T-helper 22 cell (primary cell): ENCODE data around the gene RAD51B.
"Not testable (repeated sequence)": the region's sequence is repeated elsewhere in the genome, so short reads cannot be mapped to it uniquely, and the experiment has no call there.

ENCODE experiments used
- DNase-seq: peaks from one replicate; pipeline ENCODE4 v3.0.0-alpha.2; 2020; ENCODE audit warnings: low read depth

Gene RAD51B

DNA sequence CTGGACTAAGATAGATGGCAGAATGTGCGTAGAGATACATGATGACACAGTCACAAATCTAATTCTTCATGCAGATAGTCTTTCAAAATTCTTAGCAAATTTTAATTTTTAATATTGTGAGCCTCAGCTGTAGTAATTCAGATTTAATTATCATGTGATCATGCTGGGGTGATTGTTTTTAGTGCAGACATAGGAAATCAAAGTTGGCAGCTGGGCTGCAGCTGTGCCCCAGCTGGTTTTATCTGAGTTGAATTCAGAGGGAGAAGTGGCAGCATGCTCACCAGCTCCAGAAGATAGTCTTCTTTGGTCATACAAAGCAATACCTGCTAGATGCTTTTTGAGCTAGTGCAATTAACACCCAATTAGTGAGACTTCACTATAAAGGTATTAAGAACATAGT is 292.9 kb downstream of the RAD51B start:
- no peak for DNase-seq

DNA sequence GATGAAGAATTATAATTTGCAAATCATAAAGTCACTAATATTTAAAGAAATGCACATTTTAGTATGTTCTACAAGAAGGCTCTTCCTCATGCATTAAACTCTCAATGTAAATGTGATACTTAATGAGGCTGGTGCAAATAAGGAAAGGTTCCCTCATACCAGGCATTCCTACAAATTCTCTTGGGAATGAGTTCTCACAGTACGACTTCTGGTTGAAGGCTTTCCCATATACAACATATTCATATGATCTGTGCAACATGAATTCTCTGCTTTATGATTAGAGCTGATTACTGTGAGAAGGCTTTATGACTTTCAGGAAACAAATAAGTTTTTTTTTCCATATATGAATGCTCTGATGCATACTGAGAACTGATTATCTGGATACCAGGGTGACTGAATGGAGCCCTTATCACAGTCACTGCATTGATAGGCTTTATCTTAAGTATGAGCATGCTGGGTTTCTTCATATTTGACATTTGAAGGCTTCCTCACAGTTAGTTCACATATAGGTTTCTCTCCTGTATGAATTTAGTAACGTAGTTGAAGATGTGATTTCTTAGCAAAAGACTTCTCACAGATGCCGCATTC is 293.9 kb downstream of the RAD51B start:
- no peak for DNase-seq

DNA sequence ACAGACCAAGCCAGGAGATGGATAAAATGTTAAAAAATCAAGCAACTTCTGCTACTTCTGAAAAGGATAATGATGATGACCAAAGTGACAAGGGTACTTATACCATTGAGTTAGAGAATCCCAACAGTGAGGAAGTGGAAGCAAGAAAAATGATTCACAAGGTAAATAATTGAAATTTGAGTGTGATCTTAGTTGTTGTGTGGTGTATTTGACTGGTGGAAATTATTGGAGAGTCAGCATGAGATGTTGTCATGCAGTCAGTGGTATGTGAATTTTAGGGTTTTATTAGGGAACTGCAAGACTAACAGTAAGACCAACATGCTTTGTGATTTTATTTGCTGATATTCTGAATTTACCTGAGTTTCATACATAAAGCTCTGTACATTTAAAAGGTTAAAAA is 296.4 kb downstream of the RAD51B start:
- not testable (repeated sequence) for DNase-seq

DNA sequence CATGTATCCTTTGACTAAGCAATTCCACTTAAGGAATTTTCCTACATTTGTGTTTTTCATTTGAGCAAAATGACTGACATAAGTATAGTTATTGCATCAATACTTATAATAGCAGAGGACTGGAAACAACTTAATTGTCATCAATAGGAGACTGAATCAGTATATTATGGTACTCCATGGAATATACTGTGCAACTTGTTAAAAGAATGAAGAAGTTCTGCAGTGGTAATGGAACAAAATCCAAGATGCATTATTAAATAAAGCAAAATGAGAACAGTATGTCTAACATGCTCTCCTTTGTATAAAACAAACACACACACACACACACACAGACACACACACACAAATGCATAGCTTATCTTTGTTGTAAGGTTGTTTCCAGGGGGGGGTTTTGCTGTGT is 303.1 kb downstream of the RAD51B start:
- no peak for DNase-seq

DNA sequence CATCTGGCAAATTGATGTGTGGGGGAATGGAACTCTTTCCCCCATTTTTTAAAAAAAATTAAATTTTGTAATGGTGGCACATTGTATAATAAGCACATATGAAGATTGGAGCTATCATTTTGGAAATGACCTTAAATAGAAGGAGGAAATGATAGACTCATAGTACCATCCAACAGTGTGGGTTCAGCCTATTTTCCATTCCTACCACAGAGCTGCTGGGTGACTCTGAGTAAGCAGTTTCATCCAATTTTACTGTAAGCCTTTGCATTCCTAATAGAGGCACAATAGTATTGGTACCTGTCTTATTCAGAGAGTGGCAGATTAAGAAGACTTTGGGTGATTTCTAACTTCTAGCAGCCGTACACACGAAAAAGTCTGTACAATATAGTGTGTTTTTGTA is 304.5 kb downstream of the RAD51B start:
- DNase-seq, result no peak

DNA sequence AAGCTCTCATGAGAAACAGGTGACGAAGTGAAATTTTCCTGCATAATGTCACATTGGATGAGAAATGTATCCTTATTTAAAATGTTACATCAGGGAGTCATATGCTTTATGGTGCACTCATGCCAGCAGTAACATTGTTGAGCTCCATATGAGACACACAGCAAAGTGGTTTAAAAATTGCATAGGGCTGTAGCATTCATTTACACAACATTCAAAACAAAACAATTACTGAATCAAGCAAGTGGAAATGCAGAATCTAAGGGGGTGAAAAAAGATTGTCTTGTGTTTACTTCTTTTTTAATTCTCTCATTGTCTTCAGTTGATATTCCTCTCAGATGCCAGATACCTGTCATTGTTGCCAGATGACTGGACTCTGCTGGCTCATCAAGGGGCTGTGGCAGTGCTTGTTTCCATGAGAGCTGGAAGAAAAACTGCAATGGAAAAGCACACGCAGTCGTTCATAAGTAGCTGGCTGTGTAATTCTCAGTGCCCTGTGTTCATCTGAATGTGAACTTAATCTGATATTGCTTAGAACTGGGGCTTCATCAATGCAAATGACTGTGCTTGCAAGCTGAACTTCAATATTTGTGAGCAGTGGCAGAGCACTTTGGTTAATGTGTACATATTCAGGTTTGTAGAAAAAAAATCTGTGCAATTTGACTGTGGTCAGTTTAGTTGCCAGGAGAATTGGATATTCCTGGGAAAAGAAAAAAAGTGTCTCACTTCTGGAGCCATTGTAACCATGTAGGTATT is 305.6 kb downstream of the RAD51B start:
- DNase-seq, result no peak

DNA sequence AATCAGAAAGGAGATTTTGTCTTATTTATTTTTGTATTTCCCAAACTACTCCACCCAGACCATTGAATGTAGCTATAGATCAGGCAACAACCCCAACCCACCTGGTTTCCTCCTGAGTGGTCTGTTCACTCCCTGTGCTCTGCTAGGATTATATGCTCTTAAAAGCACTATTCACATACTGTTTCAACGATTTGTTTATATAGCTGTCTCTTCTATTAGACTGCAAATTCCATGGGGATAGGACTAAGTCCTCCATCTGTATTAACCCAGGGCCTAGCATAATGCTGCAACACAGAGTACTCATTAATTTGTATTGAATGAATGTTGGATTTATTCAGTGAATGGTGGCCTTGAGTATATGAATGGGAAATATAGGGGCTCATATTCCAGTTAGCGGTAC is 307.6 kb downstream of the RAD51B start:
- DNase-seq, result no peak

DNA sequence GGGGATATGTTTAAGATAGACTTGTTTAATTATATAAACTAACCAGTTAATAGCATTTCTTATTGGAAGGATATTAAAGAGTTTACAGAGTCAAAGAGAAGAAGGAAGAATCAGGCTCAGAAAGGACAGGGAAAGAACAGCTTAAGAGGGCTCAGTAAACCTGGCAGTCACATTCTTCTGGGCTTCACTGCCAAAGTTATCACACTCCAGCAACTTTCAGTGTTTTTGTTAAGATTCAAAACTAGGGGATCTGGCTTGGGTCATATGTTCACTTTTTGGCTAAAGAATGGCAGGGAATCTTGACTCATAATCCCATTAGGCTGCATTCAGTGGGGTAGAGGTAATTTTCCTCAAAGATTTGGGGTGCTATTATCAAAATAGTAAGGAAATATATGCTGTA is 312.3 kb downstream of the RAD51B start:
- DNase-seq, result no peak

DNA sequence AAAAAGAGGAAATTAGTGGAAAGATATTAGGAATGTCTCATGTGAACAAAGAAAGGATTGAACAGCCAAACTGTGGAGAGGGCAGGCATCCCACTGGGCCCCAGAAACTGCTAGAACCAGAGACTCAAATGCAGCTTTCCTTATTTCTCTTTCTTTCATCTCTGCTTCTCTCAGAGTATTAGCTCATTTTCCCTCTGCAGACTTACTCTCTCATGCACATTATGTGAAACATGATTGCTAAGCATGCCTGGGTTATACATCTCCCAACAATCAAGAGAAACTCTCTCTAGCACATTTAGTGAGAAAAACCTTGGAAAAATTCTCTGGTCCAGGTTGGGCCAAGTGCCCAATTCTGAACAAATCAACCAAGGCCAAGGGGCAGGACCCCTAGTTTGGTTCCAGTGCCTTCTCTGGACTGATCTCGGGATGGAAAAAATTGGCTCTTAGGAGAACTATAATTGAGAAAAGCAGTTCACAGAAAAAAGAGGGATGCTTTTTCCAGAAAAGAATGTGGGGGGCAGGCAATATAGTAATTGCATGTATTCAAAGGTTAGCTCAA is 313.1 kb downstream of the RAD51B start:
- no peak for DNase-seq

DNA sequence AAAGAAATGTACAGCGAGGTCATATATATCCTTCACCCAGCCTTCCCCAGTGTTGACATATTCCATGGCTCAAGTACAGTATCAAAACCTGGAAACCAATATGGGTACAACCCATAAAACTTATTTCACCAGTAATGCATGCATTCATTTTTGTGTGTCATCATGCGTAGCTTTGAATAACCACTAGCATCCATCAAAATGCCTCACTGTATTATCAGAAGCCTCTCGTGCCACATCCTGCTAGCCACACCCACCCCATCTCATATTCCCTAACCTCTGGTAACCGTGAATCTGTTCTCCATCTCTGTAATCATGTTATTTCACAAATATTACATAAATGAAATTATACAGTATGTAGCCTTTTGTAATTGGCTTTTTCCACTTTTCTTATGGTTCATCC is 314.3 kb downstream of the RAD51B start:
- DNase-seq, result no peak

DNA sequence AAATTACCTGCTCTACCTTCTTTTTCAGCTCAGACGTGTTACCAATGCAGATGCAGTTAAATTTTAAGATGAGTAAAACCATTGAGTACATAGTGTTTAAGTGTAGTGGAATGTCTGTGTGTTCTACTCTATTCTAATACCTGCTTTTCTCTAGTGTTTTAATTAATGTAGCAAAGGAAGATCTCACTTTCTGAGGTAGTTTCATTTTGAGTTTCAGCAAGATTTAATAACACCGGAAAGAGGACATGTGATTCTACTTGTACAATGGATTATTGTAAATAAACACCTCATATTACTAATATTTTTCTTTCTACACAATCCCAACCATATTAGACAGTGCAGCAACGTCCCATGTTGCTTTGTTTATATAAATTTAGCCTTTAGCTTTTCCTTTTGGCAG is 315.4 kb downstream of the RAD51B start:
- DNase-seq, result no peak

DNA sequence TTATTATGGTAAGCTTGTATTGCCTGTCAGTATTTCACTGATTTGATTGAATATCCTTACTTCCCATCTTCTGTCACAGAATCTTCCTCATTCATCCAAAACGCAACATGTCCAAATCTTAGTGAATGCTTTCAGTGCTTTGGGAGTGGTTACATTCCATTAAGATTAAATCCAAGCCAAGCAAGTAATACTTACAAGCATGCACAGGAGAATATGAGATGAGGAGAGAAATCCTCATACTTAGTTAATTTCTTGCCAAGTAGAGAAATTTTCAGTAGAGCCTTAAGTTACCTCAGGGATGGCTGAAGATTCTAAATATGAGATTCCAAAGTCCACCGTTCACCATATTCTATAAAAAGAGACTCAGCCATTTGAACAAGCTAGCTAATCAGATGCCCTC is 316.0 kb downstream of the RAD51B start:
- no peak for DNase-seq

DNA sequence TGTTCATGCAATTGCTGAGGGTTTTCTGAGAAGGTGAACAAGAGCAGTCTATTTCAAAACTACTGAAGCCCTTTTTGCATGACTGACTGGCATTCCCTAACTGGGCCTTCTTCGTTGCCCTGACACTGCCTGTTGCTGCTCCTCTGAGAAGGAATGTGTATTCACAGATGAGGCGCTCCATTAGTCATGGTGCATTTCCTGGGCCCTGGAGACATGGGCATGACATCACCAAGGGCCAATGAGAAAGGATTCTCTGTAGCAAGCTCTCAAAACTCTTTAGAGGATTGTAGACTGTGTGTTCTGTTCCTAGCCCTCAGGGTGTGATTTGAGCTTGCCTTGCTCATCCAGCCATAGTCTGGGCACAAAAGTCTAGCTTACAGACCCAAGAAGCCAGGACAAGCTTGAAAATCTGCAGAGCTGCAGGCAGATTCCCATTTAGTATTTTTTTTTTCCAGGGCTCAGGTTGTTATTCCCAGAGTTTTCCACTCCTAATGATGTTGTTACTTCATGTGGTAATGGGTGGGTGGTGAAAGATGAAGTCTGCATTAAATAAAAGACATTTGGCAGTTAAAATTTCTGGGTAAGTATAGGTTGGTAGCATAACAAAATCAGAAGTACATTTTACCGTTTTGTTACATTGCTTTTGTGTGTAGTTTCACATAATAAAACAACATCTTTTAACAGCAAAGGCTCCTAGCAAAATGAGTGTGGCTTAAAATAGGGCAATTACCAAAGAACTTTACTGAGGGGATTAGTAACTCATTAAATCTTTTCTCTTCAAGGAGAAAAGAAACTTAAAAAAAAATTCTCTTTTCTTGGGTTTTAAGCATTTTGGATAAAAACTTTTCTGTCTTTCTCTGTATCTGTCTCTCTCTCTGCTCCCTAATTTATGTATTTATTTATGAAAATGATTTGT is 318.4 kb downstream of the RAD51B start:
- no peak for DNase-seq

DNA sequence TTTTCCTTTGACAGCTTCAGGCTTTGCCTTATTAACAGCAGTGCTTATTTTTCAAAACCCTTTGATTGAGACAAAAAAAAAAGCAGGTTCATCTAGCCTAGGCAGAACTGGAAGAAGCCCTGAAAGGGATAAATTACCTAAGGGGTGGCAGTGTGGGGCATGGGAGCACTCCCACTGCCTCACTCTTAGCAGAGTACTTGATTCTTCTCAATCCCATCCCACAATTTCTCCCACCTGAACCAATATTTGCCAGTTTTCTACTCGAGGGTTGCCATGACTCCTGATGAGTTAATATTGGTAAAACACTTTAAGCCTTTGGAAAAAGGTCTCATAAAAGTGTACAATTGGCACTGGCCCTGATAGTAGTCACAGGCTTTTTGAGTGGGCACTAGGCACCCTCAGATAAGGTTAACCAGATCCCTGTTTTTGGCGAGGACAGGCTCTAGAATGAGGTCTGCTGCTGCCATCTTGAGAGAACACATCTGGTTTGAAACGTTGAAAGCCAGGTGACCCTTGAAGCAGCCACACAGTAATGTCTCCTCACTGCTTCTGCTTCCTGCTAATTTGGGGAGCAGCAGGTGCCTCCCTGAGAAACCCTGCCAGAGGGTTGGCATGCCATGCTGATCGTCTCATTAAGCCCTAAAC is 320.0 kb downstream of the RAD51B start:
- DNase-seq, result no peak

DNA sequence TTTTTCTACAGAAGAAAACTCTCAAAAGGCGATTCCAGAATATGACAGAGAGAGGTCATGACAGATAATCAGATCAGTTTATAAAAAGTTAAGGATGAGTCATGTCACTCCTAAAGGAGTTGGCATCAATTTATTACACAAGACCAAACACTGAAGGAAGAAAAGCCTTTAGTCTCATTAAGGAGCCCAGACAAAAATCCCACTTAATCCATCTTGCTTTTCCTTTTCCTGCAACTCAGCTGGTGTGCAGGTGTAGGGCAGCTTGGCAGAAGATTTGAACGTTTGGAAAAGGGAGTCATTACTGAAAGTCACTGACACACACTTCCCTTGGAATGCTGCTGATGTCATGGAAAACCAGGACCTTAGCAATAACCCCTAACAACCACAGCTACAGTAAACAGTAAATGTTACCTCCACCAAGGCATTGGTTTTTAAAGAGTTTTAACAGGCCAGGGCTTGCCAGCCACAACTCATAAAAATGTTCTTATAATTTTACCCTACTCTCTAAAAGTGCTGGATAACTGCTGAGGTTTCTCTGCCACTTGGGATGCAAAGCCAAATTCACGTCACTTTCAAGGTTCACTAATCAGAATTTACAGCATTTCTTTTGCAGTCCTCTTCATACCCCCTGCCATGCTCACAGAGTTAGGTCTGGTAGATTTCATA is 320.6 kb downstream of the RAD51B start:
- no peak for DNase-seq

DNA sequence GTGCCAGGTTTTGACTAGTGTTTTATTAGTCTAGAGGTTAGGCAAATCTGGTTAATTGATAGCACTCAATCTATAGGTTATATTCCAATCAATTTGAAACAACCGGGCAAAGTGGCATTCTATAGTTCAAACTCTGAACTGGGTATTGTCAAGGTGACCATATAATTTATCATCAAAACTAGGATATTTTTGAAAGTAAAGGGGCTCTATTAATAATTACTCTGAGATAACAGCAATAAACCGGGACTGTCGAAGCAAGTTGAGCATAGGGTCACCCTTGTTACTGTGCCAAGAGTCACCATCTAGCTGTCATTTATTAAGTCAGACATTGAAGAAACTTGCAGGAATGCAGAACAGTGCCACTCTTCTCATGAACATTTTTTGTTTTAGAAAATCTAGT is 321.2 kb downstream of the RAD51B start:
- DNase-seq, result no peak

DNA sequence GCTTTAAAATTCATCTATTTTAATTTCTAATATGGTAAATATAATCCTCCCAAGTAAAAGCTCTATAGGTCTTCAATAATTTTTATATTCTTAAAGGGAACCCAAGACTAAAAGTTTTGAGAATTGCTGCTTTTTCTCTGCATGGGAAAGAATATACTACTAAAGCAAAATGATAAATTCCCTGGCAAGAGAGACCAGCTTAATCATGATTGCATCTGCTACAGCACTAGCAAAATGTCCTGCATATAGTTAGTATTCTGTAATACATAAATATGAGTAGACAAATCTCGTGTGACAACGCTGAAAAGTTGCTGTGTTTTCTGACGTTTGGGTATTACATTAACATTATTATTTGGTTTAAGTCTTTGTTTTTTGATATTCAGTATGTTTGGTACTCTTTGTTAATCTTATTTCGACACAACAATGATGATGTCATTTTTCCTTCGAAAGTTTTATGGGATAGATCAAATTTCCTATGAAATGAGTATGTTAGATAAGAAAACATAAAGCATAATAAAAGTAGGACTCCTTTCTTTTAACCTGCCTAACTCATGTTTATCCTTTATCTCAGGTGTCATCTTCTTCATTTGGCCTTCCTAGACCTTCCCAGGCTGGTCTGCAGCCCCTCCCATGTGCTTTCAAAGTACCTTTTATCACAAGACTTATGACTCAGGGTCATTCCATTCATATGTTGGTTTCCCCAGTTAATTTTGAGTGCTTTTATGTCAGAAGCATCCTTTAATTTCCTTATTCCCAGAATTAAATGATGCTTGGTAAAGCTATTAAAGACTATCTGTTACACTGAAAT is 321.9 kb downstream of the RAD51B start:
- no peak for DNase-seq

DNA sequence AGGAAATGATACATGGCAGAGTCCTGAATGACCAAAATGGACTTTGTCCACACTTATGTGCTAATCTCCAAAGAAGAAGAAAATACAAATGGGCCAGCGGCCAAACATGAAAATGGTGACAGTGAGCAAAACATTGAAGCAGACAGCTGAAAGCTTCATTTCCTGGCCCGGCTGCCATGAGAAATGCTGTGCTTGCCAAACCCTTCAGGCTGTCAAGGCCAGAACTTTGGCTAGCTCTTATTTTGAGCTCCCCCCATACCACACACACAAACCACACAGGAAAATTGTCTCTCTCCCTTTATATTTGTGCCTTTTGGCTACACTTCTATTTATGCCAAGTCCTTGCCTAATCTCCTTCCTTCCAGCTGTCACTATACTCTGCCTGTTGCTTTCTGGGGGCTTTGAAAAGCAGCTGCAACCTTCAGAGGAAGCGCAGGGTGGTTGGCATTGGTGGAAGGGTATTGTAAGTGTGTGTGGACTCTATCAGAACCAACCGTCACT is 323.8 kb downstream of the RAD51B start:
- DNase-seq, result no peak

DNA sequence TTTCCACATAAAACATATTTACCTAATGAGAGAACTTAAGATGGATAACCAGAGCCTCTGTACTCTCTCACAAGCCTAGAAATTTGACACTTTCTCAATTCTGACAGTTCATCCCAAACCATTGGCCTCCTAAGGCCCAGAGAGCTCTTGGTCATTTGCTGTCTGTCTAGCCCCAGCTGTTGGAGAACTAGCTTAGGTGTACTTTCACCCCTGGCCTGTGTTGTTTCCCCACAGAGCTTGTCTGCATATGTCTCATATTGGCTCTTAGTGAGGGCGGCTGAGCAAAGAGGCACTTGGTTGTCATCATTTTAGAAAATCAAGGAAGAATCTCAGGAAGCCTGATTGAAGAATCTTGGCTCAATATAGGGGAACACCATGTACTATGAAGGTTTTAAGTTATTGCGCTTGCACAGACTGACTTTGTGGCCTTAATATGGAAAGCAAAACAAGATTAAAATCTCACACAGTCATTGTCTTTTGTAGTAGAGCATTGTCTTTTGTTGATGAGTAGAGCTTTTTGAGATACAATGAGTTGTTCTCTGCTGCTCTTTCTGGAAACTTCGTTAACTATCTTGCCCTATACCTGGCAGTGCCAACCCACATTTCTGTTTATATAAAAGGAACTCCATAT is 324.6 kb downstream of the RAD51B start:
- no peak for DNase-seq

DNA sequence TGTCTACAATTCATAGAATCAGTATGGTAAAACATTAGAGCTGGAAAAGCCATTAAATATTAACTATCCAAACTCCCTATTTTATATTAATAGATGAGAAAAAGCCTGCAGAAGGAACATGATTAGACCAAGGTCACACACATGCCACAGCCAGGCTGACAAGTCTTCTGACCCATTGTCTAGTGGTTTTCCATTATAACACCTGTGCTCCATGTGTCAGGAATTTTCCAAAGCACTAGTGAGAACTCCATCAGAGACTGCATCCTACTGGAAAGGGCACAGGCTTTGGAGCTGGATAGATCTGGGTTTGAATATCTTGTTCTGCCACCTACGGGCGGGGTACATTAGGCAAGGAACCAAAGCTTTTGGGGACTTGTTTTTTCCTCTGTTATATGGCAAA is 325.5 kb downstream of the RAD51B start:
- DNase-seq, result no peak
